Measurements from ENCODE around the gene INF2. TPM values are rescaled to one million over a fixed set of nuclear protein-coding genes. Genes with fewer than 3 reads are reported as not detected.

INF2 gene
- total RNA-seq, 4 donors from 2014 or later = 39.9 to 199 (median 72.4) TPM

DNA sequence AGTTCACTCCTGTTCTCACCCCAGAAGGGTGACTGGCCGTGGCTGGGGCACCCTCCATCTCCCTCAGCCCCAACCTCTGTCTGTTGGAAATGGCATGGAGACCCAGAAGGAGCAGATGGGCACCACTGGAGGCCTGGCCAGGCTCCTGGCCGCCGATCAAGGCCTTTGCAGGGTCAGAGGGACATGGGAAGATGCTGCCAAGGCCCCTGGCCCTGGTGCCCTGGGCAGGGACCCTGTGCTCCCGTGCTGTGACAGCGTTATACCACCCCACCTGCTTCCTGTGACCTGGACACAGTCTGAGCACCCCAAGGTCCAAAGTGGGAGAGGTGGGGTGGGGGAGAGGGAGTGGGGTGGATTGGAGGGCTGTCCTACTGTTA is 3.5 kb downstream of the INF2 start:
- TF ChIP-seq, protein P1, sequence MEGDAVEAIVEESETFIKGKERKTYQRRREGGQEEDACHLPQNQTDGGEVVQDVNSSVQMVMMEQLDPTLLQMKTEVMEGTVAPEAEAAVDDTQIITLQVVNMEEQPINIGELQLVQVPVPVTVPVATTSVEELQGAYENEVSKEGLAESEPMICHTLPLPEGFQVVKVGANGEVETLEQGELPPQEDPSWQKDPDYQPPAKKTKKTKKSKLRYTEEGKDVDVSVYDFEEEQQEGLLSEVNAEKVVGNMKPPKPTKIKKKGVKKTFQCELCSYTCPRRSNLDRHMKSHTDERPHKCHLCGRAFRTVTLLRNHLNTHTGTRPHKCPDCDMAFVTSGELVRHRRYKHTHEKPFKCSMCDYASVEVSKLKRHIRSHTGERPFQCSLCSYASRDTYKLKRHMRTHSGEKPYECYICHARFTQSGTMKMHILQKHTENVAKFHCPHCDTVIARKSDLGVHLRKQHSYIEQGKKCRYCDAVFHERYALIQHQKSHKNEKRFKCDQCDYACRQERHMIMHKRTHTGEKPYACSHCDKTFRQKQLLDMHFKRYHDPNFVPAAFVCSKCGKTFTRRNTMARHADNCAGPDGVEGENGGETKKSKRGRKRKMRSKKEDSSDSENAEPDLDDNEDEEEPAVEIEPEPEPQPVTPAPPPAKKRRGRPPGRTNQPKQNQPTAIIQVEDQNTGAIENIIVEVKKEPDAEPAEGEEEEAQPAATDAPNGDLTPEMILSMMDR (IDR thresholded peaks at IDR 0.05; ENCODE audit: low read depth) = no peak

DNA sequence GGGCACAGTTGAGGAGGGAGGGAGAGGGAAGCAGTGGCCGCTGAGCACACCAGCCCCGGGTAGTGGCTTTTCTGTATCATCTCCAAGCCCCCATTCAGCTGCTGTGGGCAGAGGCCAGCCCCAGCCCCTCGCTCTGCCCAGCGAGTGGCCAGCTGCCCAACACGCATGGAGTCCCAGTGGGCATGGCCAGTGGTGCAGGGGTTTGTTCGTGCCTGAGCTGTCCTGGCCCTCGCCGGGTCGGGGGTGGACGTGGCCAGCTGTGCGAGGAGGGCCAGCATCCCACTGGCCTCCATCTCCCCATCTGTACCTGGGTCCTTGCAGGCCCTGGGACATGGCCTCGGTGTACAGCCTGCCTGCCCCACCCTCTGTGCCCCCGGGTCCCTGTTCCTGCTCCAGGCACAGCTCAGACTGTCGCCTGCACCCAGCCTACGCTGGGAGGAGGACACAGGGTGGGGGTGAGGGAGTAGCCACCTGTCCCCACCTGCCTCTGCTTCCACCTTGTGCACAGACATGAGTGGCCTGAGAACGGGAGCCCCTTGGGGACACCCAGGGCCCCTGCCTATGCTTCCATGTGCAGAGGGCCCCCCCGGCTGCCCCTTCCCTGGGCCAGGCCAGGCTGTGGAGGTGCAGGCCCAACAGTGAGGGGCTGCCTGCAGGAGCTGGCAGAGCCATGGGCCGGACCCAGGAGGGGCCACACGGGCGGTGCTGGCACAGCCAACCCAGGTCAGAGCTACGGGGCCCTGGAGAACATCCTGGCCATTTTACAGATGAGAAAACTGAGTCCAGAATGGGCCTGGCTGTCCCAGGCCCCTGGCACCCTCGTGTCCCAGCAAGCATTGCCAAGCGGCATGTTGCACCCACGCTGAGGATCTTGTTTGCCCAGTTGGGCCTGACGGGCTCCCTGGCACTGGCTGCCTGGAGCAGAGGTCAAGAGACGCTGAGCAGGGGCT is 4.3 kb downstream of the INF2 start:
- TF ChIP-seq, protein P1 (IDR thresholded peaks at IDR 0.05; ENCODE audit: low read depth) = no peak

DNA sequence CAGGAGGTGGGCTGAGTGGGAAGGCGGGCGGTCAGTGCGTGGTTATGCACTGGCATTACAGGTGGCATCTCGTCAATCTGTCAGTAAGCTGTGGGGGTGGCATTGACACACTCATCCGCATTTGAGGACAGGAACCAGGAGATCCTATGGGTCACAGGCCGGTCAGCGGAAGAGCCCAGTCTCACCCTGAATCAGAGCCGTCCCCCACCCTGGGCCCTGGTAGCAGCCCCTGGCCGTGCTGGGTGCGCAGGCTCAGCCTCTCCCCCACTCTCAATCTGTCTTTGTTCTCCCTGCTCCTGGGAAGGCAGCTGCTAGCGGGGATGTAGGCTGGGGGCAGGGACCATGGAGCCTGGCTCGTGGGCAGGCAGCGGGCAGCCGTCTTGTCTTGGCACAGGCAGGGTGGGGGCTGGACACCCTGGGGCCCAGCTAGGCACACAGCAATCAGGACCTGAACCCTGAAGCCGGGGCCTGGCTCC is 5.1 kb downstream of the INF2 start:
- TF ChIP-seq, protein P1 (IDR thresholded peaks at IDR 0.05; ENCODE audit: low read depth) = no peak

DNA sequence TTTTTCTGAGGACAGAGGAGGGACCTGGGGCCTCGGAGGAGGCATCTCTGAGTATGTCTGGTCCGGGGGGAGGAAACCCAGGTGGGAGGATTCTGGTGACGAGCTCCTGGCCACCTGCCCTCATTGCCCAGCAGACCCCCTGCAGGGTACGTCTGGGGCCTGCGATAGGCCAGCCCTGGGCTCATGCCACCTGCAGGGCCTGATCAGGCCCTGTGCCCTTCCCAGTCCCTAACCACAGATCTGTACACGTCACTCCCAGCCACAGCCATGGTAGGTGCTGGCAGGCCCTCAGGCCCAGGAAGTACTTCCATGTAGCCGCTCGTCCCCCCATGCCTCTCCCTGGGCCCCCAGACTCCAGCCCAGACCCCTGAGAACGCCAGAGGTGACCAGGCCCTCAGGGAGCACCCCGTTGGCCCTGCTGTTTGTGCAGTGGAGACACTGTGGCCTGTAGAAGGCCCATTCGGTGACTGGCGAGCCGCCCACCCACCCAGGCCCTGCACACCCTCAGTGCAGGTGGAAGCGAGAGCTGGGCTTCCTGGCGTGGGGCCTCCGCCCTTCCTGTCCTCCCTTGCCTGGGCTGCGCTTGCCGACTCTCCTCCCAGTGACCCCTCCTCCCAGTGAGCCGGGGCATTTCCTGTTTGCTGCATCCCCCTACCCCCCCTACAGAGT is 5.7 kb downstream of the INF2 start:
- TF ChIP-seq, protein P1 (IDR thresholded peaks at IDR 0.05; ENCODE audit: low read depth) = no peak

DNA sequence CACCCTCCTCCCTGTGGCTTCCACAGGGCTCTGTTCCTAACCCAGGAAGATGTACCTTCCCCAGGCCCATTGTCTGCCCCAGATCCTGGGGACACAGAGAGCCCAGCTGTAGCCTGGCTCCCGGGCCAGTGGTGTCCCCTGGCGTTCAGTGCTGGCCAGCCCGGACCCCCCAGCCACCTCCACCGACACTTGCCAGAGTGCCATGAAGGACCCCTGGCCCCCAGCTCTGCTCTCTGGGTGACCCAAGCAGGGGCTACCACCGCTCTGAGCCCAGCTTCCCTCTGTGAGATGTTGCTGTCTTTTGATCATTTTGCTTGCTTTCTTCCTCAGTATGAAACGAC is 6.2 kb downstream of the INF2 start:
- TF ChIP-seq, protein P1 (IDR thresholded peaks at IDR 0.05; ENCODE audit: low read depth) = no peak

DNA sequence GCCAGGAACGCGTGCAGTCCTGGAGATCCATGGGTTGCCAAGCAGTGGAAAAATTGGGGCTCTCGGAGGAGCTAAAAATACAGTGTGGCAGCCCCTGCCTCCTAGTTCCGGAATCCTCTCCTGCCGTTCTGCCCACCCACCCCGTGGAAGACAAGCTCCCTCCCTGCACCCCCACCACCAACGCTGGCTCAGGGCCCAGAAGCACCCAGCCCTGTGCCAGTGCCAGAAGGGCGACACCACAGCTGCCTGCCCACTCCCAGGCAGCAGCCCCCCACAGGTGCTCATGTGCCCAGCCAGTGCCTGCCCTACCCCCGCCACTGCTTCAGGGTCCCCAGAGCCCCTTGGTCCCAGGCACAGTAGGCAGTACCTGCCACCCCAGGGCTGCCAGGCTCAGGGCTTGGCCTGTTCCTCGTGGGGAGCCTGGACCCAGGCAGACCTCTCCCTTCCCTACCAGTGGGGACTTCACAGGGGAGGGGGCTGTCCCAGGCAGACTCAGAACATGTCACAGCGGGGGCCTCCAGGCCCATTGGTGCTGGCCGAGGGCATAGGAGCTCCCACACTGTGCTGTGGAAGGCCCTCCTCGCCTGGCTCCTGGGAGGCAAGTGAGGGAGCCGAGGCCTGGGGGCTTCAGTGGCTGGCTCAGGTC is 7.4 kb downstream of the INF2 start:
- TF ChIP-seq, protein P1 (IDR thresholded peaks at IDR 0.05; ENCODE audit: low read depth) = no peak

DNA sequence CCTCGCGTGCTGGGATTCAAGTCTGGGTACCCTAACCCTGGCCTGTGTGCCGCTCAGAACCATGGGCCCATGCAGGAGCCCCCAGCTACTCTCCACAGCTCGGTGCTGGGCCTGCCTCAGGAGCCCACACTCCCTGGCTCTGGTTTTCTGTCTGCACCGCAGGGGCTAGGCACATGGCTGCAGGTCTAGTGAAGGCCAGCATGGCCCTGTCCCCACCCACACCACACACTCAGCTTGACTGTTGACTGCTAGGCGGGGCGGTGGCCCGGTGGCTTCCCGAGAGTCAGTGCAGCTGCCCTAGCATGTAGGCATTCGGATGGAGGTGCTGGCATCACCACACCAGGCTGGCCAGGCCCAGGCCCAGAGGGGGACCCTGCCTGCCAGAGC is 7.9 kb downstream of the INF2 start:
- TF ChIP-seq, protein P1 (IDR thresholded peaks at IDR 0.05; ENCODE audit: low read depth) = no peak
